ENCODE results near the gene OR5H6.

The OR5H6 gene

DNA sequence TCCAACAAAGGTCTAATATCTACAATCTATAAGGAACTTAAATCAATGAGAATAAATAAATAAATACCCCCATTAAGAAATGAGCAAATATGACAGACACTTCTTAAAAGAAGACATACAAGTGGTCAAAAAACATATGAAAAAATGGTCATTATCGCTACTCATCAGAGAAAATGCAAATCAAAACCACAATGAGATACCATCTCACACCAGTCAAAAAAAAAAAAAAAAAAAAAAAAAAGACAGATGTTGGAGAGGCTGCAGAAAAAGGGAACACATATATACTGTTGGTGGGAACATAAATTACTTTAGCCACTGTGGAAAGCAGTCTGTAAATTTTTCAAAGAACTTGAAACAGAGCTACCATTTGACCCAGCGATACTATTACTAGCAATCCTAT, 31.6 kb upstream of the OR5H6 start:
- Histone ChIP-seq H3K9me3 (ENCODE audit: insufficient read depth, low read depth, low read length) (no peaks in the 10 kb centered on the region), H3K36me3 (ENCODE audit: insufficient read depth, low read length) (no peaks in the 10 kb centered on the region), H3F3A (ENCODE audit: low read depth) (no peaks in the 10 kb centered on the region), H4K20me1 (ENCODE audit: insufficient read depth, low read length, poor library complexity, severe bottlenecking) (no peaks in the 10 kb centered on the region), H2AFZ (ENCODE audit: low read length) (no peak overlapping the region), H3K79me2 (ENCODE audit: insufficient read depth, low read length) (no peaks in the 10 kb centered on the region), H3K4me3 (ENCODE audit: low read length, poor library complexity, severe bottlenecking) (no peak overlapping the region), H3K27me3 (ENCODE audit: insufficient read depth, low read length, poor library complexity, severe bottlenecking) (no peaks in the 10 kb centered on the region), H3K9ac (ENCODE audit: low read depth, low read length, poor library complexity, severe bottlenecking) (no peak overlapping the region), H3K4me1 (ENCODE audit: insufficient read depth, low read length, poor library complexity, severe bottlenecking) (no peaks in the 10 kb centered on the region), H3K9me2 (replicated peaks; ENCODE audit: low read depth, low read length) (no peaks in the 10 kb centered on the region), H3K4me2 (ENCODE audit: low read depth, low read length, poor library complexity, severe bottlenecking) (no peak overlapping the region)
- no peak for TF ChIP-seq EZH2phosphoT487 (IDR thresholded peaks at IDR 0.05; ENCODE audit: borderline replicate concordance)
- TF ChIP-seq, protein P1, sequence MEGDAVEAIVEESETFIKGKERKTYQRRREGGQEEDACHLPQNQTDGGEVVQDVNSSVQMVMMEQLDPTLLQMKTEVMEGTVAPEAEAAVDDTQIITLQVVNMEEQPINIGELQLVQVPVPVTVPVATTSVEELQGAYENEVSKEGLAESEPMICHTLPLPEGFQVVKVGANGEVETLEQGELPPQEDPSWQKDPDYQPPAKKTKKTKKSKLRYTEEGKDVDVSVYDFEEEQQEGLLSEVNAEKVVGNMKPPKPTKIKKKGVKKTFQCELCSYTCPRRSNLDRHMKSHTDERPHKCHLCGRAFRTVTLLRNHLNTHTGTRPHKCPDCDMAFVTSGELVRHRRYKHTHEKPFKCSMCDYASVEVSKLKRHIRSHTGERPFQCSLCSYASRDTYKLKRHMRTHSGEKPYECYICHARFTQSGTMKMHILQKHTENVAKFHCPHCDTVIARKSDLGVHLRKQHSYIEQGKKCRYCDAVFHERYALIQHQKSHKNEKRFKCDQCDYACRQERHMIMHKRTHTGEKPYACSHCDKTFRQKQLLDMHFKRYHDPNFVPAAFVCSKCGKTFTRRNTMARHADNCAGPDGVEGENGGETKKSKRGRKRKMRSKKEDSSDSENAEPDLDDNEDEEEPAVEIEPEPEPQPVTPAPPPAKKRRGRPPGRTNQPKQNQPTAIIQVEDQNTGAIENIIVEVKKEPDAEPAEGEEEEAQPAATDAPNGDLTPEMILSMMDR (conservative IDR thresholded peaks at IDR 0.05; ENCODE audit: low read length), result no peak

DNA sequence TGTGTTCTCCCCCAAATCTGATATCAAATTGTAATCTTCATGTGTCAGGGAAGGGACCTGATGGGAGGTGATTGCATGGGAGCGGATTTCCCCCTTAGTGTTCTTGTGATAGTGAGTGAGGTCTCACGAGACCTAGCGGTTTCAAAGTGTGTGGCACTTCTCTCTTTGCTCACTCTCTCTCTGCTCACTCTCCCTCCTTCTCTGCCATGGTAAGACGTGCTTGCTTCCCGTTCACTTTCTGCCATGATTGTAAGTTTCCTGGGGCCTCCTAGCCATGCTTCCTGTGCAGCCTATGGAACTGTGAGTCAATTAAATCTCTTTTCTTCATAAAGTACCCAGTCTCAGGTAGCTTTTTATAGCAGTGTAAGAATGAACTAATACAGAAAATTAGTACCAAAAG, 30.6 kb upstream of the OR5H6 start:
- H3K9me2 ChIP-seq (replicated peaks; ENCODE audit: low read depth, low read length), result no peaks in the 10 kb centered on the region
- H3K4me2 ChIP-seq (ENCODE audit: low read depth, low read length, poor library complexity, severe bottlenecking), result no peak overlapping the region
- no peaks in the 10 kb centered on the region for H3K27me3 ChIP-seq (ENCODE audit: insufficient read depth, low read length, poor library complexity, severe bottlenecking)
- H3K4me1 ChIP-seq (ENCODE audit: insufficient read depth, low read length, poor library complexity, severe bottlenecking), result no peaks in the 10 kb centered on the region
- H4K20me1 ChIP-seq (ENCODE audit: insufficient read depth, low read length, poor library complexity, severe bottlenecking), result no peaks in the 10 kb centered on the region
- no peaks in the 10 kb centered on the region for H3K36me3 ChIP-seq (ENCODE audit: insufficient read depth, low read length)
- H3K9ac ChIP-seq (ENCODE audit: low read depth, low read length, poor library complexity, severe bottlenecking), result no peak overlapping the region
- H3K79me2 ChIP-seq (ENCODE audit: insufficient read depth, low read length), result no peaks in the 10 kb centered on the region
- no peak for TF ChIP-seq EZH2phosphoT487 (IDR thresholded peaks at IDR 0.05; ENCODE audit: borderline replicate concordance)
- TF ChIP-seq, protein P1 (conservative IDR thresholded peaks at IDR 0.05; ENCODE audit: low read length), result no peak
- no peak overlapping the region for H2AFZ ChIP-seq (ENCODE audit: low read length)
- no peaks in the 10 kb centered on the region for H3K9me3 ChIP-seq (ENCODE audit: insufficient read depth, low read depth, low read length)
- H3F3A ChIP-seq (ENCODE audit: low read depth), result no peaks in the 10 kb centered on the region
- no peak overlapping the region for H3K4me3 ChIP-seq (ENCODE audit: low read length, poor library complexity, severe bottlenecking)

DNA sequence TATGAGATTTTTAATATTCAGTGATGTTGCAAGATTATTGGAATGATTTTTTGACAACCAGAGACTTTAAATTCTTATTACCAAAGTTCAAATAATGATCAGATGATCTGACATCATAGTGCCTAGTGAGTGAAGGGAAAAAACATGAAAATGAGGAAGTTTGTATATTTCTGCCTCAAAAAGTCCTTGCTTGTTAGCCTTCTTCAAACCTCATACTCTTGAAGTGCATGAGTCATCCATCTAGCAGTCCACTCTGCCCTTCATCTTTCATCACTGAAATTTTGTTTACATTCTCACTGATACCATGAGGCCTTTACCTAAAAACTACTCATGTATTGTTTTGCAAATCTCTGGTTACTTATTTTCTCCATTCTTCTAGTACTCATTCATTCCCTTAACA, 23.9 kb upstream of the OR5H6 start:
- Histone ChIP-seq H4K20me1 (ENCODE audit: insufficient read depth, low read length, poor library complexity, severe bottlenecking) (no peaks in the 10 kb centered on the region), H3K4me2 (ENCODE audit: low read depth, low read length, poor library complexity, severe bottlenecking) (no peak overlapping the region), H3K36me3 (ENCODE audit: insufficient read depth, low read length) (no peaks in the 10 kb centered on the region), H3K4me3 (ENCODE audit: low read length, poor library complexity, severe bottlenecking) (no peak overlapping the region), H3K79me2 (ENCODE audit: insufficient read depth, low read length) (no peaks in the 10 kb centered on the region), H3F3A (ENCODE audit: low read depth) (no peaks in the 10 kb centered on the region), H3K4me1 (ENCODE audit: insufficient read depth, low read length, poor library complexity, severe bottlenecking) (no peaks in the 10 kb centered on the region), H3K27me3 (ENCODE audit: insufficient read depth, low read length, poor library complexity, severe bottlenecking) (no peaks in the 10 kb centered on the region), H3K9me3 (ENCODE audit: insufficient read depth, low read depth, low read length) (no peaks in the 10 kb centered on the region), H3K9ac (ENCODE audit: low read depth, low read length, poor library complexity, severe bottlenecking) (no peak overlapping the region), H3K9me2 (replicated peaks; ENCODE audit: low read depth, low read length) (no peaks in the 10 kb centered on the region), H2AFZ (ENCODE audit: low read length) (no peak overlapping the region)
- no peak for TF ChIP-seq EZH2phosphoT487 (IDR thresholded peaks at IDR 0.05; ENCODE audit: borderline replicate concordance)
- TF ChIP-seq, protein P1 (conservative IDR thresholded peaks at IDR 0.05; ENCODE audit: low read length), result no peak
